Transverse colon (tissue), 4 donors: ENCODE data around the gene SYNE1. TPM values are rescaled to one million over a fixed set of nuclear protein-coding genes. Genes with fewer than 3 reads are reported as not detected.

Experiments
- DNase-seq: peaks from one replicate; pipeline ENCODE4 v3.0.0-alpha.2; 2019
- H3K27ac ChIP-seq, 4 donors: fragments of 200-600 bp; sonication (generic); 2 replicates each; pipeline ENCODE4 v1.5.1; 2016 to 2018; ENCODE audit warnings: inconsistent platforms in 4 of 4
- H3K27me3 ChIP-seq: fragments of 200-600 bp; sonication (generic); 2 replicates; pipeline ENCODE4 v1.5.1; 2017; ENCODE audit warnings: inconsistent platforms
- H3K36me3 ChIP-seq, 4 donors: fragments of 200-600 bp; sonication (generic); 2 replicates each; pipeline ENCODE4 v1.5.1; 2017 to 2019; ENCODE audit warnings: inconsistent platforms in 4 of 4
- H3K4me1 ChIP-seq, 4 donors: fragments of 200-600 bp; sonication (generic); 2 replicates each; pipeline ENCODE4 v1.5.1; 2017 to 2020; ENCODE audit warnings: inconsistent platforms in 4 of 4
- H3K4me3 ChIP-seq, 4 donors: fragments of 200-600 bp; sonication (generic); 1 replicate in 1 of 4; 2 replicates in 3 of 4; pipeline versions ENCODE4 v1.5.1 to v1.6.1; 2017 to 2019; ENCODE audit warnings: inconsistent platforms in 4 of 4
- H3K9me3 ChIP-seq, 2 donors: fragments of 200-600 bp; sonication (generic); 2 replicates each; pipeline ENCODE4 v1.5.1; 2017 to 2019; ENCODE audit warnings: inconsistent platforms in 2 of 2
- EP300 ChIP-seq: sonication (generic); formaldehyde crosslinking; IDR thresholded peaks from one replicate; pipeline ENCODE4 v1.6.1; 2017; ENCODE audit warnings: antibody characterized with exemption, low read depth
- POLR2A ChIP-seq: fragments of 450-650 bp; IDR thresholded peaks from one replicate; pipeline ENCODE4 v1.6.1; 2016; ENCODE audit warnings: antibody characterized with exemption, mild to moderate bottlenecking, moderate library complexity
- POLR2AphosphoS5 ChIP-seq, 3 donors: sonication (generic); formaldehyde crosslinking; IDR thresholded peaks; one replicate each; pipeline ENCODE4 v1.6.1; 2016; ENCODE audit warnings: antibody characterized with exemption in 3 of 3
- WGBS, 2 donors: methylation state at CpG; one replicate each; pipeline ENCODE4 v1.1.5; 2018; ENCODE audit warnings: low coverage in 1 of 2; 5-methylcytosine and 5-hydroxymethylcytosine counted together
- in situ Hi-C, 4 donors: fragments of 200-750 bp; cut with MboI; loops; one replicate each; pipeline versions ENCODE4 v1.15.0 to v1.15.1; 2017; ENCODE audit warnings: low sequenced_read_pairs in 3 of 4, low pct_ligation_motif_present in 1 of 4, low pct_unique_long_range_greater_than_20kb in 1 of 4
- intact Hi-C: fragments of 100-400 bp; cut with DNase I; formaldehyde crosslinking; loops from one replicate; pipeline ENCODE4 v1.15.1; 2023; ENCODE audit warnings: low total_unique reads
- total RNA-seq, 4 donors: library from RNA; depleted of rRNA; stranded (reverse); fragments of >200 nt; gene quantifications; one replicate each; pipeline ENCODE4 v1.1.0, GENCODE V29; 2016
- TF ChIP-seq, protein P1 (sequence below), 5 experiments: fragments of 200-600 bp in 3 of 5; fragments of 450-650 bp in 2 of 5; sonication (generic) in 3 of 5; IDR thresholded peaks; 1 replicate in 2 of 5; 2 replicates in 3 of 5; pipeline ENCODE4 v1.5.1; 2016 to 2017; ENCODE audit warnings: antibody characterized with exemption in 5 of 5, inconsistent platforms in 3 of 5, mild to moderate bottlenecking in 2 of 5, moderate library complexity in 1 of 5

The SYNE1 gene
- total RNA-seq, 4 donors from 2014 or later: 31.4 to 87.2 (median 59.7) TPM

DNA sequence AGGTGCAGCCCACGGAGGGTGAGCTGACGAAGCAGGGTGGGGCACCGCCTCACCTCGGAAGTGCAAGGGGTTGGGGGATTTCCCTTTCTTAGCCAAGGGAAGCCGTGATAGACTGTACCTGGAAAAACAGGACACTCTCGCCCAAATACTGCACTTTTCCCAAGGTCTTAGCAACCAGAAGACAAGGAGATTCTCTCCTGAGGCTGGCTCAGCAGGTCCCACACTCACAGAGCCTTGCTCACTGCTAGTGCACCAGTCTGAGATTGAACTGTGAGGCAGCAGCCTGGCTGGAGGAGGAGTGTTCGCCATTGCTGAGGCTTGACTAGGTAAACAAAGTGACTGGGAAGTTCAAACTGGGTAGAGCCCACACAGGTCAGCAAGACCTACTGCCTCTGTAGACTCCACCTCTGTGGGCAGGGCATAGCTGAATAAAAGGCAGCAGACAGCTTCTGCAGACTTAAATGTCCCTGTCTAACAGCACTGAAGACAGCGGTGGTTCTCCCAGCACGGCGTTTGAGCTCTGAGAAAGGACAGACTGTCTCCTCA lies 28.0 kb downstream of the SYNE1 start:
- no peak overlapping the region for H3K27ac ChIP-seq
- in situ Hi-C loops: no loop called here
- intact Hi-C loops: no loop called here
- H3K36me3 ChIP-seq: no peaks in the 10 kb centered on the region
- H3K4me3 ChIP-seq: no peak overlapping the region
- TF ChIP-seq EP300: no peak
- TF ChIP-seq, protein P1, sequence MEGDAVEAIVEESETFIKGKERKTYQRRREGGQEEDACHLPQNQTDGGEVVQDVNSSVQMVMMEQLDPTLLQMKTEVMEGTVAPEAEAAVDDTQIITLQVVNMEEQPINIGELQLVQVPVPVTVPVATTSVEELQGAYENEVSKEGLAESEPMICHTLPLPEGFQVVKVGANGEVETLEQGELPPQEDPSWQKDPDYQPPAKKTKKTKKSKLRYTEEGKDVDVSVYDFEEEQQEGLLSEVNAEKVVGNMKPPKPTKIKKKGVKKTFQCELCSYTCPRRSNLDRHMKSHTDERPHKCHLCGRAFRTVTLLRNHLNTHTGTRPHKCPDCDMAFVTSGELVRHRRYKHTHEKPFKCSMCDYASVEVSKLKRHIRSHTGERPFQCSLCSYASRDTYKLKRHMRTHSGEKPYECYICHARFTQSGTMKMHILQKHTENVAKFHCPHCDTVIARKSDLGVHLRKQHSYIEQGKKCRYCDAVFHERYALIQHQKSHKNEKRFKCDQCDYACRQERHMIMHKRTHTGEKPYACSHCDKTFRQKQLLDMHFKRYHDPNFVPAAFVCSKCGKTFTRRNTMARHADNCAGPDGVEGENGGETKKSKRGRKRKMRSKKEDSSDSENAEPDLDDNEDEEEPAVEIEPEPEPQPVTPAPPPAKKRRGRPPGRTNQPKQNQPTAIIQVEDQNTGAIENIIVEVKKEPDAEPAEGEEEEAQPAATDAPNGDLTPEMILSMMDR (IDR thresholded peaks at IDR 0.05): no peak
- TF ChIP-seq POLR2AphosphoS5 (IDR thresholded peaks at IDR 0.05): no peak
- no peak for TF ChIP-seq POLR2A
- H3K9me3 ChIP-seq: no peaks in the 10 kb centered on the region
- H3K27me3 ChIP-seq: no peaks in the 10 kb centered on the region
- no peak for DNase-seq
- 79% methylated on average over 10 of the region's 10 CpGs; no CpG with 5 or more reads in 1 of the 2 donors for WGBS, 2 donors
- no peaks in the 10 kb centered on the region for H3K4me1 ChIP-seq

DNA sequence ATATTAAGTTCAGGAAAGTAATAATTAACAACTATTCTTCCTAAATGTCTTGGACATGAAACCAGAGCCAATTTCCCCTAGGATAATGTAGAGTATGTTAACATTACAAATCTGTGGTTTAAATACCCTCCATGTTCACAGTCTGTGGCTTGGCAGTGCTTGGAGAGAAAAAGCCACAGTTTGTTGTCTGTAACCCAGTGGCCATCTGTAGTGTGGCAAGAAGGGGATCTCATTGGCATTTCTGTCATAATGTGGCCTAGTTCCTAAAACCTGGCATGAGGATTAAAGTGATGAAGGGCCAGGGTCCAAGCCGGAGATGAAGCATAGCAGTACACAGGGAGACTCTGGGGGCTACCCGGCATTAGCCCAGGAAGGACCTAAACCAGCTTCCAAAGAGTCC lies 31.2 kb downstream of the SYNE1 start:
- DNase-seq: no peak
- 75 to 100% methylated on average over 1 to 2 of the region's 2 CpGs for WGBS, 2 donors
- Histone ChIP-seq H3K4me1 (no peaks in the 10 kb centered on the region), H3K36me3 (no peaks in the 10 kb centered on the region), H3K27me3 (no peaks in the 10 kb centered on the region), H3K4me3 (no peak overlapping the region), H3K9me3 (no peaks in the 10 kb centered on the region), H3K27ac (no peak overlapping the region)
- intact Hi-C loops: no loop called here
- no peak for TF ChIP-seq POLR2A
- TF ChIP-seq, protein P1 (IDR thresholded peaks at IDR 0.05): no peak
- TF ChIP-seq EP300: no peak
- TF ChIP-seq POLR2AphosphoS5 (IDR thresholded peaks at IDR 0.05): no peak
- in situ Hi-C loops: no loop called here

DNA sequence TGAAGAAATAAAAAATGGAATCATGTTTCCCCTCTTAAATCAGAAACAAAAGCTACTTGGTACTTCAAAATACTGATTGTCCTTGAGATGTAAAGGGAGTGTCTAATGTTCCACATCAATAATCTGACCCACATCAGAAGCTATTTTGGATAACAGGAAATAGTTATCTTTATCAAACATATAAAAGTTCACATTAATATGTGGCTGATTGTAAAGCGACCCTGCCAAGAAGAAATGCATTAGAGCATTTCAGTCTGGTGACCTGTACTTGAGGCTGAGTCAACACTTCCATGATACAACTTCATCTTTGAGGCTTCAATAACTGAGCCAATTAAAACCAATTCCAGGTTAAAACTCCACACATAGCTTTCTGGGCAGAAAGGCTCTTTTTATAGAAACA lies 31.8 kb downstream of the SYNE1 start:
- no peak overlapping the region for H3K4me3 ChIP-seq

DNA sequence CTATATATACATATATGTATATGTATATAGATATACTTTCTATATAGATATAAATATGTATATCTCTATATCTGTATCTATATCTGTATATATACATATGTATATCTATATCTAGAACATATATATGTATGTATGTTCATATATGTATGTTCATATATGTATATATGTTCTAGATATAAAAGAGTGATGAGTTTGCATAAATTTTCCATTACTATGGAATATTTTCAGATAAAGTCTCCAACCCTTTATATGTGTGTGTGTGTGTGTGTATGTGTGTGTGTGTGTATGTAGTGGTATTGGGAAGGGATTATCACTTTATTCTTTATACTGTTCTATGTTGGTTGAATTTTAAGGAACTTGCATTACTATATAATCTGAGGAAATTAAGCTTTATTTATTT lies 33.3 kb downstream of the SYNE1 start:
- Histone ChIP-seq H3K4me1 (no peaks in the 10 kb centered on the region), H3K27ac (no peak overlapping the region), H3K4me3 (no peak overlapping the region), H3K36me3 (no peaks in the 10 kb centered on the region), H3K9me3 (no peaks in the 10 kb centered on the region), H3K27me3 (no peaks in the 10 kb centered on the region)
- intact Hi-C loops (no loop called here), in situ Hi-C loops (no loop called here)
- TF ChIP-seq, protein P1 (IDR thresholded peaks at IDR 0.05): no peak
- no peak for DNase-seq

More for the DNA sequence above, 31.8 kb downstream of the SYNE1 start:
- in situ Hi-C loops: no loop called here
- intact Hi-C loops: no loop called here
- Histone ChIP-seq H3K27me3 (no peaks in the 10 kb centered on the region), H3K27ac (no peak overlapping the region), H3K4me1 (no peaks in the 10 kb centered on the region), H3K9me3 (no peaks in the 10 kb centered on the region), H3K36me3 (no peaks in the 10 kb centered on the region)
- TF ChIP-seq POLR2AphosphoS5 (IDR thresholded peaks at IDR 0.05) (no peak), EP300 (no peak), POLR2A (no peak)
- TF ChIP-seq, protein P1 (IDR thresholded peaks at IDR 0.05): no peak
- WGBS, 2 donors: 57 to 67% methylated on average over 1 of the region's 1 CpG
- DNase-seq: no peak
